Lung (tissue), 12 donors: ENCODE measurements around the gene DUSP16. TPM values are rescaled to one million over a fixed set of nuclear protein-coding genes. Genes with fewer than 3 reads are reported as not detected.

Experiments used
- ATAC-seq: fragments of 200-7000 bp; cut with Tn5 transposase; one replicate; pipeline ENCODE4 v1.9.1; 2020; ENCODE audit warnings: moderate number of reproducible peaks; ENCODE audit not compliant: insufficient read depth, low FRiP score
- DNase-seq, 3 donors: peaks; one replicate each; pipeline ENCODE4 v3.0.0-alpha.2; 2013 to 2017
- H3K27ac ChIP-seq, 2 donors: one replicate each; pipeline ENCODE4 v1.5.1; 2013; ENCODE audit warnings: mild to moderate bottlenecking in 2 of 2, moderate library complexity in 2 of 2, control low read depth in 1 of 2, inconsistent platforms in 1 of 2, low read depth in 1 of 2, low read length in 1 of 2
- H3K27me3 ChIP-seq, 3 donors: one replicate each; pipeline ENCODE4 v1.5.1; 2013; ENCODE audit warnings: low read length in 2 of 3; ENCODE audit not compliant: control insufficient read depth in 3 of 3, insufficient read depth in 3 of 3
- H3K36me3 ChIP-seq, 4 donors: one replicate each; pipeline ENCODE4 v1.5.1; 2013; ENCODE audit warnings: low read length in 4 of 4, mild to moderate bottlenecking in 1 of 4, moderate library complexity in 1 of 4; ENCODE audit not compliant: control insufficient read depth in 4 of 4, insufficient read depth in 4 of 4
- H3K4me1 ChIP-seq, 5 donors: one replicate each; pipeline ENCODE4 v1.5.1; 2013; ENCODE audit warnings: low read length in 5 of 5, mild to moderate bottlenecking in 2 of 5, moderate library complexity in 1 of 5; ENCODE audit not compliant: control insufficient read depth in 5 of 5, insufficient read depth in 5 of 5
- H3K4me3 ChIP-seq: one replicate; pipeline ENCODE4 v1.5.1; 2013; ENCODE audit warnings: mild to moderate bottlenecking, control low read depth, moderate library complexity
- H3K9ac ChIP-seq, 2 donors: one replicate each; pipeline ENCODE4 v1.5.1; 2013; ENCODE audit warnings: low read length in 2 of 2, control low read depth in 1 of 2; ENCODE audit not compliant: insufficient read depth in 1 of 2
- H3K9me3 ChIP-seq, 4 donors: one replicate each; pipeline ENCODE4 v1.5.1; 2013; ENCODE audit warnings: low read length in 3 of 4, mild to moderate bottlenecking in 1 of 4, moderate library complexity in 1 of 4; ENCODE audit not compliant: control insufficient read depth in 4 of 4, insufficient read depth in 3 of 4
- CTCF ChIP-seq: IDR thresholded peaks from 2 replicates; pipeline ENCODE4 v1.5.1; 2012; ENCODE audit warnings: mild to moderate bottlenecking; ENCODE audit errors: control extremely low read depth, extremely low read depth
- WGBS, 2 donors: extraction: QIAGEN DNeasy Blood & Tissue Kit; methylation state at CpG; one replicate each; pipeline ENCODE4 v1.1.7; 2013; 5-methylcytosine and 5-hydroxymethylcytosine counted together
- polyA plus RNA-seq, 2 donors: library from polyadenylated mRNA; stranded (reverse); fragments of 200-250 nt; gene quantifications; one replicate each; pipeline ENCODE4 v1.2.1, GENCODE V29; 2013
- total RNA-seq, 2 donors: library from RNA; depleted of rRNA in 1 of 2; stranded (reverse); fragments of >200 nt in 1 of 2; gene quantifications; one replicate each; pipeline ENCODE4 v1.2.1, GENCODE V29; 2014 to 2021
- donor health status: control.
- donor health status: control.
- donor health status: Bipolar disorder and iron deficiency.
- donor health status: healthy.
- donor health status: DM: yes; HTN: yes; CAD: no.

DUSP16 gene
- total and polyA plus RNA-seq, 4 donors = 11.1 to 40.0 (median 25.8) TPM

GRCh38 chr12:12498210-12498609 is 64.5 kb downstream of the DUSP16 start:
- 92 to 95% methylated on average over 4 of the region's 4 CpGs for WGBS, 2 donors
- no peak for TF ChIP-seq CTCF

GRCh38 chr12:12495536-12495935 is 67.1 kb downstream of the DUSP16 start:
- 98 to 100% methylated on average over 1 of the region's 1 CpG for WGBS, 2 donors
- H3K36me3 ChIP-seq = peaks cover 2 to 7% (median 4%) of the 10 kb centered on the region in 4 donors

More at GRCh38 chr12:12498210-12498609, 64.5 kb downstream of the DUSP16 start:
- Histone ChIP-seq H3K4me3 (no peak overlapping the region), H3K27ac (no peak overlapping the region), H3K4me1 (peaks cover 0 to 8% (median 0%) of the 10 kb centered on the region in 5 donors), H3K27me3 (no peaks in the 10 kb centered on the region), H3K36me3 (peaks cover 2 to 8% (median 4%) of the 10 kb centered on the region in 4 donors), H3K9me3 (peaks cover 0 to 1% (median 0%) of the 10 kb centered on the region in 4 donors), H3K9ac (no peak overlapping the region)
- DNase-seq = no peak
- no peak for ATAC-seq

GRCh38 chr12:12492547-12492946 is 70.1 kb downstream of the DUSP16 start:
- WGBS, 2 donors = 71 to 79% methylated on average over 5 of the region's 5 CpGs
- Histone ChIP-seq H3K36me3 (peaks cover 2 to 5% (median 4%) of the 10 kb centered on the region in 4 donors), H3K4me1 (peaks cover 0 to 11% (median 0%) of the 10 kb centered on the region in 5 donors), H3K9me3 (no peaks in the 10 kb centered on the region), H3K27me3 (no peaks in the 10 kb centered on the region), H3K4me3 (no peak overlapping the region), H3K27ac (no peak overlapping the region), H3K9ac (no peak overlapping the region)
- no peak for DNase-seq
- TF ChIP-seq CTCF = no peak
- ATAC-seq = no peak

More at GRCh38 chr12:12495536-12495935, 67.1 kb downstream of the DUSP16 start:
- Histone ChIP-seq H3K9ac (no peak overlapping the region), H3K27me3 (no peaks in the 10 kb centered on the region), H3K4me3 (no peak overlapping the region), H3K4me1 (peaks cover 0 to 14% (median 0%) of the 10 kb centered on the region in 5 donors), H3K9me3 (no peaks in the 10 kb centered on the region), H3K27ac (no peak overlapping the region)
- TF ChIP-seq CTCF = no peak
- DNase-seq (no peak), ATAC-seq (no peak)

GRCh38 chr12:12491606-12492005 is 71.1 kb downstream of the DUSP16 start:
- no peak overlapping the region for H3K9ac ChIP-seq
- TF ChIP-seq CTCF = no peak
- DNase-seq (no peak), ATAC-seq (no peak)
- H3K4me1 ChIP-seq = peaks cover 0 to 11% (median 0%) of the 10 kb centered on the region in 5 donors
- H3K9me3 ChIP-seq = no peaks in the 10 kb centered on the region
- no peaks in the 10 kb centered on the region for H3K27me3 ChIP-seq
- H3K36me3 ChIP-seq = peaks cover 2 to 7% (median 5%) of the 10 kb centered on the region in 4 donors
- no peak overlapping the region for H3K4me3 ChIP-seq
- no peak overlapping the region for H3K27ac ChIP-seq
